ENCODE measurements around the gene FRMD8. TPM values are rescaled to one million over a fixed set of nuclear protein-coding genes. Genes with fewer than 3 reads are reported as not detected.
A peak's percentile ranks its signal among the peaks of the same experiment; 100 is the strongest.

FRMD8 gene
- total RNA-seq, 4 donors from 2014 or later: 11.5 to 51.7 (median 20.1) TPM

DNA sequence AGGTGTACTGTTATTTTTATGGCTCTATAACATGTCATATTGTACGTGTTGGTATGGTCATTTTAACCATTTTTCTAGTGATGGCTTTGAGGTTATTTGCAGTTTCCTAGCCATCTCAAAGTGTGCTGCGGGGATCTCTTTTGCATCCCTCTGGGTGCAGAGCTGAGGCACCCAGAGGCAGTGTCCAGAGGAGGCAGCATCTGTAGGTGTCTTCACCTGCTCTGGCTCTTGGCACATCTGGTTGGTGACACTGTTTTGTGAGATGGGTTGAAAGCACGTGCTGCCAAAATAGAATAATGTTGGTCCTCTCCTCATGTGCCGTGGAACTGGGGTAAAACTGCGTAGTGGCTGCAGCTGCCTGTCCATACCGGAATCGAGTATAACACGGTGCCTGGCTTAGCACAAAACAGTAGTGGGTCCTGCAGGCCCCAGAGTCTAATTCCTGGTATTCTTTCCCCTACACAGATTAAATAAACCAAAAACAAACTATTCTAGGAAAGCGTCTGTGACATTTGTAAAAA, 49.0 kb downstream of the FRMD8 start:
- intact Hi-C loops (cut with DNase I; ENCODE audit: low total_unique reads) (no loop called here), in situ Hi-C loops (cut with MboI; ENCODE audit: low sequenced_read_pairs in 4 of 4) (no loop called here)
- Histone ChIP-seq H3K9me3 (no peaks in the 10 kb centered on the region), H3K36me3 (peaks cover 0 to 66% of the 10 kb centered on the region in 2 donors), H3K27ac (peak overlapping the region; percentile 98 to 100 (median 100)), H3K27me3 (no peaks in the 10 kb centered on the region), H3K4me1 (peaks cover 37 to 68% of the 10 kb centered on the region in 2 donors), H3K4me3 (peak overlapping the region; percentile 3 to 21 (median 8))
- peak in 1 of 2 donors; percentile 27 for DNase-seq
- TF ChIP-seq CTCF (IDR thresholded peaks at IDR 0.05 in 4 of 5, conservative IDR thresholded peaks at IDR 0.05 in 1 of 5): no peak
- peak in 1 of 2 donors; percentile 5 for TF ChIP-seq POLR2A (IDR thresholded peaks at IDR 0.05)
- peak in 1 of 2 donors; percentile 7 for ATAC-seq

GRCh38 chr11:65435981-65436411, 49.6 kb downstream of the FRMD8 start:
- Histone ChIP-seq H3K36me3 (peaks cover 0 to 60% of the 10 kb centered on the region in 2 donors), H3K27me3 (no peaks in the 10 kb centered on the region), H3K4me3 (peak overlapping the region in 3 of 4 donors; percentile 3 to 21 (median 3)), H3K4me1 (peaks cover 37 to 68% of the 10 kb centered on the region in 2 donors), H3K27ac (peak overlapping the region; percentile 98 to 100 (median 100)), H3K9me3 (no peaks in the 10 kb centered on the region)
- ATAC-seq (peak in 1 of 2 donors; percentile 18), DNase-seq (peak in 1 of 2 donors; percentile 71)
- TF ChIP-seq POLR2A (IDR thresholded peaks at IDR 0.05): no peak
- no peak for TF ChIP-seq CTCF (IDR thresholded peaks at IDR 0.05 in 4 of 5, conservative IDR thresholded peaks at IDR 0.05 in 1 of 5)
- intact Hi-C loops (cut with DNase I; ENCODE audit: low total_unique reads): no loop called here
- in situ Hi-C loops (cut with MboI; ENCODE audit: low sequenced_read_pairs in 4 of 4): no loop called here

GRCh38 chr11:65436412-65437032, 50.1 kb downstream of the FRMD8 start:
- TF ChIP-seq CTCF (IDR thresholded peaks at IDR 0.05 in 4 of 5, conservative IDR thresholded peaks at IDR 0.05 in 1 of 5) (no peak), POLR2A (IDR thresholded peaks at IDR 0.05) (peak in 1 of 2 donors; percentile 11)
- Histone ChIP-seq H3K27me3 (no peaks in the 10 kb centered on the region), H3K36me3 (peaks cover 0 to 56% of the 10 kb centered on the region in 2 donors), H3K4me3 (peak overlapping the region in 2 of 4 donors; percentile 3 to 21), H3K4me1 (peaks cover 43 to 64% of the 10 kb centered on the region in 2 donors), H3K27ac (peak overlapping the region; percentile 98 to 100 (median 100)), H3K9me3 (no peaks in the 10 kb centered on the region)
- DNase-seq (peak in 1 of 2 donors; percentile 33), ATAC-seq (peak in 1 of 2 donors; percentile 16)
- intact Hi-C loops (cut with DNase I; ENCODE audit: low total_unique reads): no loop called here
- in situ Hi-C loops (cut with MboI; ENCODE audit: low sequenced_read_pairs in 4 of 4): no loop called here

DNA sequence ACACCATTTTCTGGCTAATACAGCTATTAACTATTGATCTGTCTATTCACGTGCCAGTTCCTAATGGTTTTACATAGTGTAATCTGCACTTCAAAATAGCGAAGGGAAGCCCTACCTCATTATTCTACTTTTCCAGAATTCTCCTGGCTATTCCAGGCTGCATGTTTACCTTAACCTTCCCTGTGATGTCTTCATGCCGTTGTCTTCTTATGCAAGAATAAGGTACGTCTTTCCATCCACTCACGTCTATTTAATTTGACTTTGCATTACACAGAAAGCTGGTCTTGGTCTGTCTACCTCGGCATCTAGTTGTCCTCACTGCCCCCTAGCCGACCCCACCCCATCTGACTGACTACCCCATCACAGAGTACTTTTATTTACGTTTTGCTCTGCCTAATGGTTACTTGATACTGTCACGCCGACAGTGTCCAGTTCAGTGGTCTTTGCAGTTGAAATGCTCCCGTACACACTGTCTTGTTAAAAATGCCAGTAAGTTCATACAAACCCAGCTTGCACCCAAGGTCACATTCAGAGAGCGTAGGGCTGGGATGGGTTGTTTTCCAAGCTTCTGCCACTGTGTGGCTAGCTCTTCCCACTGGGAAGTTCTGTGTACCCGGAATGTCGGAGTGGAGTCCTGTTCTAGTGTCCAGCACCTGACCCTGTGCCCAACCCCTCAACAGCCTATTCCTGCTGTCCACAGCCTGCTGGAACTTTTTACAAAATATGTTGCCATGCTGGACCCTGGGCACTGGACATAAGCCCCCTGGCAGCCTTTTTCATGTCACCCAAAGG, 51.2 kb downstream of the FRMD8 start:
- H3K4me1 ChIP-seq: peaks cover 40 to 63% of the 10 kb centered on the region in 2 donors
- no peaks in the 10 kb centered on the region for H3K9me3 ChIP-seq
- intact Hi-C loops (cut with DNase I; ENCODE audit: low total_unique reads): no loop called here
- DNase-seq: peak in 1 of 2 donors; percentile 24
- H3K27ac ChIP-seq: peak overlapping the region; percentile 98 to 100 (median 100)
- no peak for TF ChIP-seq CTCF (IDR thresholded peaks at IDR 0.05 in 4 of 5, conservative IDR thresholded peaks at IDR 0.05 in 1 of 5)
- peak; percentile 12 to 33 for TF ChIP-seq POLR2A (IDR thresholded peaks at IDR 0.05)
- peak in 1 of 2 donors; percentile 5 for ATAC-seq
- H3K36me3 ChIP-seq: peaks cover 0 to 51% of the 10 kb centered on the region in 2 donors
- in situ Hi-C loops (cut with MboI; ENCODE audit: low sequenced_read_pairs in 4 of 4): no loop called here
- peak overlapping the region in 1 of 4 donors; percentile 21 for H3K4me3 ChIP-seq
- no peaks in the 10 kb centered on the region for H3K27me3 ChIP-seq

All from gastrocnemius medialis (tissue), 4 donors.